Adipose tissue (tissue), 3 donors: ENCODE measurements around the gene BLMH. TPM values are rescaled to one million over a fixed set of nuclear protein-coding genes. Genes with fewer than 3 reads are reported as not detected.
"Not testable (repeated sequence)": the region's sequence is repeated elsewhere in the genome, so short reads cannot be mapped to it uniquely, and the experiment has no call there.

Source experiments
- H3K27ac ChIP-seq: one replicate; pipeline ENCODE4 v1.5.1; 2013; ENCODE audit warnings: low read depth, low read length
- WGBS, 3 donors: extraction: QIAGEN DNeasy Blood & Tissue Kit; methylation state at CpG; one replicate each; pipeline ENCODE4 v1.1.7; 2013; 5-methylcytosine and 5-hydroxymethylcytosine counted together
- polyA plus RNA-seq, 3 donors: library from polyadenylated mRNA; stranded (reverse); fragments of 200-250 nt; gene quantifications; one replicate each; pipeline ENCODE4 v1.2.3, GENCODE V29; 2013
- donor health status: healthy with polysubstance abuse.
- donor health status: Bipolar disorder and iron deficiency.
- donor health status: healthy.

BLMH gene
- polyA plus RNA-seq, 3 donors, result 18.1 to 25.4 (median 18.4) TPM

DNA sequence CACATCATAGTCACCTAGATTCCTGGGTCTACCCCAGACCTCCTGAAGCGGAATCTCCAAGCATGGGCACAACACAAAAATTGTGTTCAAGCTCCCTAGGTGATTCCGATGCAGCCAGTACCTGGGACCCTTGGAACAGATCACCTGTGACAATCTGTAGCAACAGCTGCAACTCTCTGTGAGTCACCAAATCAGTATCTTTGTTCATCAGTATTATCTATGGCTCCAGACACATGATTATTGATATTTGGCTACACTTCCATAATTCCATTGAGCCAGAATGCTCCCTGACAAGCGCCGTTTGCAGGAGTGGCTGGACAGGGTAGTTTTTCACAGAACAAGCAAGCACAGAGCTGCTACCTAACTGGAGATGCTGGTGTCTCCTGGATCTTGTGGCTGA lies 72.4 kb downstream of the BLMH start:
- H3K27ac ChIP-seq, result no peak overlapping the region
- 77 to 91% (median 89%) methylated on average over 4 of the region's 4 CpGs for WGBS, 3 donors

GRCh38 chr17:30218799-30219198 lies 72.9 kb downstream of the BLMH start:
- H3K27ac ChIP-seq, result no peak overlapping the region
- 82 to 85% (median 84%) methylated on average over 9 of the region's 9 CpGs for WGBS, 3 donors

DNA sequence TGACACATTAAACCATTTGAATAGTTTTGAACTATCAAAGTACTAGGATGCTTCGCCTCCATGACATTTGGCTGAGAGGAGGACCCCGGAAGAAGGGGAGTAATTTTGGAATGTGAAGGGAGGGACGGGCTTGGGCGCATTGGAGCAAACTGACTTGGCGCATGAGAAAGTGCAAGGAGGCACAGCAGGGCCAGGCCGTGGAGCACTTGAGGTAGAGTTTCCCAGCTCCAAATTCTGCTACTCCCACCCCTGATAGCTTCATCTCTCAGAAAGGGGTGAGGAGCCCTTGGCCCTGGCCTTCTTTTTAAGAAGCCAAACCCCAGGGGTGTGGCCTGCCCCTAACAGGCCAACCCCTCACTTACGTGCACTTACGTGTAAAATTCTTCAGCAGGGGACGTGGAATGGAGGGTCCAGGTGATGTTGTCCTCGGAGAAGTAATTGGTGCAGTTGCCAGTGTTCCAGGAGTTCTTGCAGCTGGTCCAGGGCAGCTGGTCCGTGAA lies 73.9 kb downstream of the BLMH start:
- WGBS, 3 donors, result 94 to 95% (median 95%) methylated on average over 11 of the region's 11 CpGs
- no peak overlapping the region for H3K27ac ChIP-seq

DNA sequence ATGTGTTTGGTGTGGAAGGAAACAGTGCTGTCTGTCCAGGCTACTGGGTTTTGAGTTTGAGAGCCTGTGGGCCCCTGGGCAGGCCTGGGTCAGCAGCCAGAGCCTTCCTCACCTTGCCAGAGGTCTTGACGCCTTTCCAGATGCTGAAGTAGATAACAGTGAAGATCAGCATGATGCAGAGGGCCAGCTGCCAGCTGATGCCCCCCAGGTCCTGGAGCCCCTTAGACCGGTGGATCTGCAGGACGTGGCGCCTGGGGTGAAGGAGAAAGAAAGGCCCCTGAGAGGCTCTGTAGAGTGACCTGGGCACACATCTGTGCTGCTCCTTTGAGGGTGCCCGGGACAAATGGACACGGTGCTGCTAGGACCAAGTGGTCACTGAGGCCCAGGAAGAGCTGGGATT lies 74.7 kb downstream of the BLMH start:
- no peak overlapping the region for H3K27ac ChIP-seq
- 92 to 99% (median 95%) methylated on average over 6 of the region's 6 CpGs for WGBS, 3 donors

DNA sequence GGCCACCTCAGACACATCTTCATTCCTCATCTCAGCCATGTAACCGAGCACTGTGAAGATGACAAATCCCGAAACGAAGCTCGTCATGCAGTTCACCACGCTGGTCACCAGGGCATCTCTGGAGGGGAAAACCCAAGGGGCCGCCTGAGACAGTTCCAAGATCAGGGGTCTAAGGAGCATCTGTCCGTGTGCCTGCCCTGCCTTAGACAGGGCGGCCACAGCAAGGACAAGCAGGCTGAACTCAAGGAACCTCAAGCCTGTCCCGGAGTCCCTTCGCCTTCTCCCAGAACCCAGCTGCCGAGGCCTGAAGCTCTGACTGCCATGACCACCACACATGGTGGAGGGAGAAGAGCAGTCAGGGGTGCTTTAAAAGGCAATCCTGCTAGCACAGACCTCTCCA lies 79.0 kb downstream of the BLMH start:
- 85 to 94% (median 91%) methylated on average over 11 of the region's 11 CpGs for WGBS, 3 donors
- H3K27ac ChIP-seq, result no peak overlapping the region

GRCh38 chr17:30211371-30211770 lies 80.4 kb downstream of the BLMH start:
- 78 to 83% (median 81%) methylated on average over 6 of the region's 6 CpGs for WGBS, 3 donors
- H3K27ac ChIP-seq, result no peak overlapping the region

GRCh38 chr17:30210901-30211300 lies 80.8 kb downstream of the BLMH start:
- H3K27ac ChIP-seq, result no peak overlapping the region
- 87 to 88% (median 88%) methylated on average over 10 of the region's 10 CpGs for WGBS, 3 donors

- no peak overlapping the region for H3K27ac ChIP-seq
- WGBS, 3 donors, result 85 to 90% (median 87%) methylated on average over 11 of the region's 11 CpGs
Measured at GRCh38 chr17:30210366-30210765, 81.4 kb downstream of the BLMH start.

GRCh38 chr17:30209930-30210329 lies 81.8 kb downstream of the BLMH start:
- 90 to 94% (median 92%) methylated on average over 7 of the region's 7 CpGs for WGBS, 3 donors
- H3K27ac ChIP-seq, result no peak overlapping the region

GRCh38 chr17:30208214-30208613 lies 83.5 kb downstream of the BLMH start:
- H3K27ac ChIP-seq, result no peak overlapping the region
- WGBS, 3 donors, result 52 to 62% (median 58%) methylated on average over 3 of the region's 3 CpGs

DNA sequence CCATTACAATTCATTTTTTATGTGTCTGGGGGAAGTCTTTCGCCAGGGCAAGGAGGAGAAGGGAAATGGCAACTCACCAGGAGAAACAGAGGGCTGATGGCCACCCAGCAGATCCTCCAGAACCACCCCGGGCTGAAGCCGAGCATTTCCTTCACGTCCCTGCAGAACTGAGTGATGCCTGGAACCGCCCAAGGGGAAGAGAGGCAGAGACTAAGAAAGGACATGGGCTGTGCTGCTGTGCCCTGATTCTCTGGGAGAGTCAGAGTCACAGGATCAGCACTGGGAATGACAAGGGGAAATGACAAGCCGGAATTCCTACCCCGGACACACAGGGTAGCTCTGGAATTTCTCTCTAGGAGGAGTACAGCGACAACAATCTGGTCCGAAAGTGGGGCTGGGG lies 84.1 kb downstream of the BLMH start:
- H3K27ac ChIP-seq, result no peak overlapping the region
- WGBS, 3 donors, result 68 to 79% (median 73%) methylated on average over 9 of the region's 9 CpGs

GRCh38 chr17:30203471-30203981 lies 88.2 kb downstream of the BLMH start:
- H3K27ac ChIP-seq, result no peak overlapping the region
- 72 to 81% (median 77%) methylated on average over 6 of the region's 6 CpGs for WGBS, 3 donors

GRCh38 chr17:30200656-30201055 lies 91.1 kb downstream of the BLMH start:
- not testable (repeated sequence) for H3K27ac ChIP-seq
- 83 to 94% (median 85%) methylated on average over 8 to 9 of the region's 9 CpGs for WGBS, 3 donors

GRCh38 chr17:30200106-30200505 lies 91.6 kb downstream of the BLMH start:
- no peak overlapping the region for H3K27ac ChIP-seq
- 79 to 84% (median 84%) methylated on average over 10 of the region's 10 CpGs for WGBS, 3 donors

DNA sequence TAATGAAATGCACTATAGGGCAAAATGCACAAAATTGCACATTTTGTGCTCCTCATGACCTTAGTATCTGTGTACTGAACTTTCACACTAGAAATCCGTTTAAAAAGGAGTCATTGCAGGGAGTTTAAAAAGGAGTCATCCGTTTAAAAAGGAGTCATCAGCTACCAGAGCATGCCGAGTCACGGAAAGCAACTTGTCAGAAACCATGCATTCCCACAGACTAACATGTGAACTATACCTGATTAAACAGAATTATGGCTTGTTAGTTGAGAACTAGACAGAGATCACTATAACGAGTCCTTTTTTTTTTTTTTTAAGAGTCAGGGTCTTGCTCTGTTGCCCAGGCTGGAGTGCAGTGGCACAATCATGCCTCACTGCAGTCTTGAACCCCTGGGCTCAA lies 92.1 kb downstream of the BLMH start:
- H3K27ac ChIP-seq, result no peak overlapping the region
- 73 to 81% (median 78%) methylated on average over 5 of the region's 5 CpGs for WGBS, 3 donors

Other genes with a start within 250 kb of the BLMH start
- gene NSRP1, start 175.1 kb downstream of the BLMH start, polyA plus RNA-seq, result 10 to 100 TPM; 14.9 to 46.7 (median 21.8) TPM
- under 1 TPM in 2 of 3 donors, not detected in 1; 0.06 to 0.29 TPM for gene SLC6A4, start 56.2 kb downstream of the BLMH start, polyA plus RNA-seq
- not detected for gene TMIGD1, start 42.1 kb upstream of the BLMH start, polyA plus RNA-seq
- 10 to 100 TPM in 1 of 3 donors, 1 to 10 TPM in 2; 6.9 to 12.9 (median 9.6) TPM for gene CPD, start 87.0 kb upstream of the BLMH start, polyA plus RNA-seq
- 10 to 100 TPM; 13.4 to 17.5 (median 14.2) TPM for gene GOSR1, start 185.5 kb upstream of the BLMH start, polyA plus RNA-seq